ENCODE measurements around the gene MAP3K7. TPM values are rescaled to one million over a fixed set of nuclear protein-coding genes. Genes with fewer than 3 reads are reported as not detected.
A peak's percentile ranks its signal among the peaks of the same experiment; 100 is the strongest.

MAP3K7 gene
- total and polyA plus RNA-seq, 2 experiments from 2014 or later: 33.2 to 47.1 TPM

- Mint-ChIP-seq H3K9me3 (no peaks in the 10 kb centered on the region; the same call in 2 of the 3 replicates), H3K27me3 (ENCODE audit: insufficient read depth, low read depth, poor library complexity) (peaks cover 2% of the 10 kb centered on the region), H3K36me3 (ENCODE audit: low read depth) (peaks cover 4% of the 10 kb centered on the region; the same call in 2 of the 3 replicates), H3K4me3 (no peak overlapping the region), H3K4me1 (peaks cover 56% of the 10 kb centered on the region), H3K27ac (no peak overlapping the region)
- Histone ChIP-seq H3K4me2 (no peak overlapping the region), H4K20me1 (replicated peaks; ENCODE audit: insufficient read depth) (no peaks in the 10 kb centered on the region), H3K9me2 (ENCODE audit: insufficient read depth) (no peaks in the 10 kb centered on the region; the same call in 1 of the 2 replicates), H3K27ac (ENCODE audit: low read depth) (no peak overlapping the region), H3K36me3 (ENCODE audit: insufficient read depth) (no peaks in the 10 kb centered on the region), H3K79me2 (replicated peaks; ENCODE audit: insufficient read depth) (no peaks in the 10 kb centered on the region), H2AFZ (no peak overlapping the region), H3K4me3 (no peak overlapping the region), H3K27me3 (ENCODE audit: insufficient read depth) (no peaks in the 10 kb centered on the region), H3K4me1 (ENCODE audit: insufficient read depth) (peaks cover 36% of the 10 kb centered on the region), H3F3A (replicated peaks; ENCODE audit: low read depth) (0 out of 2 replicates have a peak, but pooled peaks cover 2% of the 10 kb centered on the region)
- no peak for TF ChIP-seq CTCF (conservative IDR thresholded peaks at IDR 0.05; ENCODE audit: low read depth in 2 of 2)
- DNase-seq (ENCODE audit: low spot score) (no peak), ATAC-seq (no peak)
These were observed 94.5 kb downstream of the MAP3K7 start for GRCh38 chr6:90492369-90492768.

GRCh38 chr6:90490030-90490716, 96.7 kb downstream of the MAP3K7 start:
- ATAC-seq: peak; percentile 34
- H3K4me1 Mint-ChIP-seq: peaks cover 42% of the 10 kb centered on the region
- peaks cover 23% of the 10 kb centered on the region for H3K36me3 Mint-ChIP-seq (ENCODE audit: low read depth)
- Histone ChIP-seq H3K27me3 (ENCODE audit: insufficient read depth) (no peaks in the 10 kb centered on the region), H3K4me1 (ENCODE audit: insufficient read depth) (peaks cover 25% of the 10 kb centered on the region; the same call in 1 of the 2 replicates), H3K4me2 (no peak overlapping the region), H3K36me3 (ENCODE audit: insufficient read depth) (peaks cover 3% of the 10 kb centered on the region), H2AFZ (no peak overlapping the region), H4K20me1 (replicated peaks; ENCODE audit: insufficient read depth) (no peaks in the 10 kb centered on the region), H3K4me3 (no peak overlapping the region), H3F3A (replicated peaks; ENCODE audit: low read depth) (0 out of 2 replicates have a peak, but pooled peaks cover 5% of the 10 kb centered on the region), H3K79me2 (replicated peaks; ENCODE audit: insufficient read depth) (no peaks in the 10 kb centered on the region), H3K27ac (ENCODE audit: low read depth) (no peak overlapping the region), H3K9me2 (ENCODE audit: insufficient read depth) (no peaks in the 10 kb centered on the region; the same call in 1 of the 2 replicates)
- no peak overlapping the region for H3K4me3 Mint-ChIP-seq
- peaks cover 19% of the 10 kb centered on the region for H3K9me3 Mint-ChIP-seq
- DNase-seq (ENCODE audit: low spot score): peak; percentile 86
- TF ChIP-seq NANOG (IDR thresholded peaks at IDR 0.05; ENCODE audit: borderline replicate concordance) (no peak), ZNF462 (CRISPR knock-in tag; IDR thresholded peaks at IDR 0.05) (0 out of 2 replicates have a peak, but pooled peaks have one; percentile 5)
- H3K27me3 Mint-ChIP-seq (ENCODE audit: insufficient read depth, low read depth, poor library complexity): peaks cover 3% of the 10 kb centered on the region
- H3K27ac Mint-ChIP-seq: 0 out of 2 replicates have a peak overlapping the region, but pooled peaks have one; percentile 71

Measured in GM23338 (cell line).